IPS DF 19.7 (cell line): ENCODE measurements around the gene TRPV5.
"Not testable (repeated sequence)": the region's sequence is repeated elsewhere in the genome, so short reads cannot be mapped to it uniquely, and the experiment has no call there.

Experiments used
- DNase-seq: peaks from one replicate; pipeline ENCODE4 v3.0.0-alpha.2; 2013; ENCODE audit warnings: low read depth, low spot score

The TRPV5 gene

GRCh38 chr7:142933624-142934023, at the start of gene TRPV5:
TRPV5 (minus strand) TSS chr7:142933746; CDS start chr7:142933459, 287 bp downstream.
- DNase-seq = no peak

- DNase-seq = not testable (repeated sequence)
Measured at GRCh38 chr7:142978402-142978801, 44.9 kb upstream of the TRPV5 start.

GRCh38 chr7:142974626-142975025, 41.1 kb upstream of the TRPV5 start:
- no peak for DNase-seq

GRCh38 chr7:142969183-142969582, 35.6 kb upstream of the TRPV5 start:
- DNase-seq = no peak

GRCh38 chr7:142968229-142968628, 34.7 kb upstream of the TRPV5 start:
- no peak for DNase-seq

GRCh38 chr7:142964502-142965246, 31.1 kb upstream of the TRPV5 start:
- DNase-seq = no peak

GRCh38 chr7:142963993-142964392, 30.4 kb upstream of the TRPV5 start:
- no peak for DNase-seq

GRCh38 chr7:142962991-142963390, 29.4 kb upstream of the TRPV5 start:
- no peak for DNase-seq

- DNase-seq = no peak
Measured at GRCh38 chr7:142961973-142962926, 28.7 kb upstream of the TRPV5 start, which contains the start of gene KEL. KEL (minus strand) TSS chr7:142962363; CDS start chr7:142962206, 157 bp downstream.

- no peak for DNase-seq
Measured at GRCh38 chr7:142961595-142961972, 28.0 kb upstream of the TRPV5 start.

GRCh38 chr7:142960955-142961512, 27.5 kb upstream of the TRPV5 start:
- no peak for DNase-seq

GRCh38 chr7:142959202-142959601, 25.7 kb upstream of the TRPV5 start:
- DNase-seq = no peak

- DNase-seq = no peak
Measured at GRCh38 chr7:142957723-142958122, 24.2 kb upstream of the TRPV5 start.

- no peak for DNase-seq
Measured at GRCh38 chr7:142956951-142957623, 23.5 kb upstream of the TRPV5 start.

GRCh38 chr7:142954680-142955268, 21.2 kb upstream of the TRPV5 start:
- no peak for DNase-seq

GRCh38 chr7:142950235-142950634, 16.7 kb upstream of the TRPV5 start:
- DNase-seq = no peak

GRCh38 chr7:142948603-142949002, 15.1 kb upstream of the TRPV5 start:
- DNase-seq = no peak

- no peak for DNase-seq
Measured at GRCh38 chr7:142945001-142945400, 11.5 kb upstream of the TRPV5 start.

GRCh38 chr7:142943706-142944268, 10.2 kb upstream of the TRPV5 start:
- no peak for DNase-seq

GRCh38 chr7:142942746-142943145, 9.2 kb upstream of the TRPV5 start:
- DNase-seq = no peak

GRCh38 chr7:142941541-142941940, 8.0 kb upstream of the TRPV5 start:
- no peak for DNase-seq
